Astrocyte of the hippocampus (primary cell): ENCODE data around the gene NKX2-4.
"Not testable (repeated sequence)": the region's sequence is repeated elsewhere in the genome, so short reads cannot be mapped to it uniquely, and the experiment has no call there.

Experiments
- DNase-seq: peaks from one replicate; pipeline ENCODE4 v3.0.0; 2011; ENCODE audit warnings: low read depth, low spot score

NKX2-4 gene

DNA sequence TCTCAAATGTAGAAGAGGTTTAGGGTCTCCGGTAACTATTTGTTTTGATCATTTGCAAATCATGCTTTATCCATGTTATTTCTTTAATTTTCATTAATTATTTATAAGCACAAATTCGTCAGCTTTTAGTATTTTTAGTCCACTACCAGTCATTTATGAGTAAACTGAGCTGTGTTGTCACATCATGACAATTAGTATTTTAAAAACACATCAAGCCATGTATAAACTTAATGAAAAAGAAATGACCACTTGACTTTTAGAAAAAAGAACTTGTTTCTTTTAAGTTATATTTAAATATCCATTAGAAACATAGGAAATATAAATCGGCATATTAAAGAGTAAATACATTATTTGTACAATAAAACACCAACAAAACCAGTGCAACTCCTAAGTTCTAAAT is 2.8 kb downstream of the NKX2-4 start:
- DNase-seq, result no peak

DNA sequence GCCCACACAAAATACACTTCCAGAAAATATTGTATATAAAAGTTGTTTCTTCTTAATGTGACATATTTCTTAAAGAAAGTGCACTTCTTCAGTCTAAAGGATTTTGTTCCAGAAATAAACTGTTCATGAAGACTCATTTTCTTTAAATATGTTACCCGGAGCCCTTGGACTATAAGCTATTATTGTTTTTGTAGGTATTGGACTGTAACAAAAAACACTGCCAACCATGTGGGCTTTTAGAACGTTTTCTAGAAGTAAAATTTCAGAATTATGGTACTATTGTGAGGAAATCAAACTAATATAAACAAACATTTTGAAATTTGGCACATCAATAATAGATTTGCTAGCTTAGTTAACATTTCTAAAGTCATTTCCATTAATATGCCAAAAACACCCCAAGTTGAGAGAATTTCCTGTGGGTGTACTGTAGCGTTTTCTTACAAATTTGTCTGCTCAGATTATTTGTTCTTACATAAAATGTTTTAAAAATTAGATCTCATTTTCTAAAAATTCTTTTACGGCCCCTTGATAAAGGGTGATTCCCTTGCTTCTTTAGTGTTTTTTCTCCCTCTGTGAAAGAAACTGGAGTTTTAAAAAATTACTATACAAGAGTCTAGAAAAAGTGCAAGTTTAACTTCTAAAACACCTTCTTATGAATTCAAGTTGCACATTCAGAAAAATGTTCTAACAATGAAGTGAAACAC is 3.4 kb downstream of the NKX2-4 start:
- no peak for DNase-seq

DNA sequence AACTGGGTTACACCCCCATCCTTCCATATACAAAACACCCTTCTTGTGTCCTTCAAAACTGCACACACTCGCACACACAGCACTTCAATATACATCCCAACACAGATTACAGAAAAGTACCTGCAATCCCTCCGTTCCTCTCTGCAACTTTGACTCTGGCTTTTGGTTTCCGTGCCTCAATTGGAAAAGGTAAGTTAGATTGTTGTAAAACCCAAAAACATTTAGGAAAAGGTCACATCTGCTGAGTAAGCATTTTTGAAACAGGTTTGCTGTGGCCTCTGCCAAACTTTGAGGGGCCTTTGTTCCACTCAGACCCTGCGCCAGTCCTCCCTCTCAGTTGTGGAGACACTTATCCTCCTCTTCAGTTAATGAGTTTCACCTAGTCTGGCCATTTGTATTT is 4.2 kb downstream of the NKX2-4 start:
- DNase-seq, result no peak

DNA sequence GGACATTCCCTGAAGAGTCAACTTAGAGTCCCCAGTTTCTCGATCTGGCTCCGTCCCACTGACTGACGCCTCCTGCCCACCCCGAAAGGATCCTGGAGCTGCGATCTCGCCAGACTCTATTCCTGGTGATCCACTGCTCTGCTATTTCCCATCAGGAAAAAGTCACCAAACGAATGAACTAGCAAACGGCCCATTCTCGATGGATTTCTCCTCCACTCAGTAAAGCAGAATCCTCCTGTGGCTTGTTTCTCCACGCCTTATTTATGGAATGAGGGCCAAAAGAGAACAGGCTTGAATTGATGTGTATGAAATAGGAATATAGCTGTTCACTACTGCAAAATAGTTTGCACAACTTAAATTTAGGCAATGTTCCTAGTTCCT is 5.4 kb downstream of the NKX2-4 start:
- DNase-seq, result no peak

DNA sequence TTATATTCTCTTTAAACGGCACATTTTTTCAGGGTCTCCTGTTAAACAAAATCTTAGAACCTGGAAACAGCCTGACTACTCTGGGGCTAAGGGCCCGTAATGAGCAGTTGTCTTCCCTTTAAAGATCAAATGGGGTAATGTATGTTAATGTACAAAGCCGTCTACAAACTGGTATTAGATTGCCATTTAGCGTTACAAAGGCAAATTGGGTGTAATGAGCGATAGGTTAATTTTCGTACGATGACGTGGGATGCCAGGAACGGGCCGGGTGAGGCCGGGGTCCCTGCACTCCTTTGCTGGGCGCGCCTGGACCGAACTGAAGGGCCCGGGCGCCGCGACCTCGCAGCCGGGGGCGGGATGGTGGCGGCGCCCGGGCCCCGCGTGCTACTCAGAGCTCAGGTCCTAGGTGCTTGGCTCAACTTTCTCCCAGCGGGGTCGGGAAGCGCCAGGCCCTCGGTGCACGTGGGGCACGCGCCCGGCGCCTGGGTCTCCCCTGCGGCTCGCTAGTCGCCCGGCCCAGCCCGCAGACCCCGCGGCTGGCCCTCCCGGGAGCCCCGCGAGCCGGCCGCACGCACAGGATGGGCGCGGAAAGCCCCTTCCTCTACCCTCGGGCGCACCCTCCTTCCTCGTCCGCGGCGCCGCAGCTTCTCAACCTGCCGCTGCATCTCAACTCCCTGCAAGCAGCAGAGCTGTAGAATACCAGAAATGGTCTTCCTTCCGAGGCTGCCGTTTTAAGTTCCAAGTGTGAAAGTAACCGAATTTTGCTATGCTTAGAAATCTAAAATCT is 5.9 kb downstream of the NKX2-4 start:
- DNase-seq, result peak; percentile 35

DNA sequence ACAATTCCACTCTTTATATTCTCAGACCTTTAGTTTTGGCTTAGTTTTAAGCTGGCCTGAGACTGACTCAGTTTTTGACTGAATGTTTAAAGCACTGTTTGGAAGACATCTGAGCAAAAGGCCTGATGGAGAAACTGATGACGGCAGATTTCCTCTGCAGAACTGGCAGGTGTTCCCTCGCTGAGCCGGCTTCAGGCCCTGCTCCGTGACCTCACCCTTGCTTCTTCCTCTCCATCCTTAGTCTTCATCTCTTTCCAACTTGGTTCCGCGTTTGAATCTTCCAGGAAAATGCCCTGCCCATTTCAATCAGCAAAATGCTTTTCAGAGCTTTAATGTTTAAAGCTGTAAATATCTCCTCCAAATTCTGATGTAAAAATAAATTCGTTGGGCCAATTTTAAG is 6.6 kb downstream of the NKX2-4 start:
- no peak for DNase-seq

DNA sequence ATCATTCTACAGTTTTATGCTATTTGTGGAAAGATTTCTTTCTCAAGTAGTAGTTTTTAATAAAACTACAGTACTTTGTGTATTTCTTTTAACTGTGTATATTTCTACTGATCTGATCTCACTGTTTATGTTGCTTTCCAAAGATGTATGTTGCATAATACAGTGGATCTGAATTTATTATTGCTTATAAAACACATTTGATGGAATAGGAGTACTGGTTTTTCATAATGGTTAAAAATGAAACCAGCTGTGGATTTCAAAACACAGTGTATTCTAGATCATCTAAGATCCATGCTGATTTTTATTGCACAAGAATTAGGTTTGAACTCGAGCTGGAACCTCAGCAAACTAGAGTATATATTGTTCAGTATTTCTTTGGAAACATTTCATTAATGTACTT is 8.0 kb downstream of the NKX2-4 start:
- DNase-seq, result no peak

DNA sequence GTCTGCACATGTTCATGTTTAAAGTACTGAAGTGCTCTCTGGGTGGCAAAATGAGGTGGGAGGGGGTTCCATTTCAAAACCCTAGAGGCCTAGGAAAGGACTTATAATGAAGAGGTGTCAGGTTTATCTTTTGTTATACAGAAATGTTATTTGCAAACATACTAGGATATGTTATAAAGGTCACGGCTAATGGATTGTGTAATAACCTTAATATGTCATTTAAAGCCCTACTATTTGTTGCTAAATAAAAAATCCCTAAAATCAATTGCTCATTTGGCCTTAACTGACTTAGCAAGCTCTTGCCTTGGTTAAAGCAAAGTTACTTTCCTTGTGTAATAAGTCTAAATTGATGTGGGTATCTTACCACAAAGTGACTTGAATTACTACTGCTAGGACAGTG is 8.8 kb downstream of the NKX2-4 start:
- DNase-seq, result no peak

DNA sequence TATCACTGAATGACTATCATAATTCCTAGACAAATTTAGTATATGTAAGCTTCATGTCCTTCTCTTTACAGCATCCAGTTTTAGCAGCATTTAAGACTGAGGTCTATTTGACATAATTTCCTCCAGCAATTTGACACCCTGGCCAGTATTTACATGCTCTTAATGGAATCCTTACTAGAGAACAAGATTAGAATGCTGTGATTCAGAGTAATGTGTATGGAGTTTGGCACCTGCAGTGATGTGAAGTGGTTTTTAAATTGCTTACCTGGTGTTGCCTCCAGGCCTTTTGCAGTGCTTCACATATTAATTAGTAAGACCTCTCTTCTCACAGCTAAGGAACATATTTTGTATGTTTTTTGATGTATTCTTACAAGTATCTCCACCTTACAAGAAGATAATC is 9.8 kb downstream of the NKX2-4 start:
- no peak for DNase-seq

DNA sequence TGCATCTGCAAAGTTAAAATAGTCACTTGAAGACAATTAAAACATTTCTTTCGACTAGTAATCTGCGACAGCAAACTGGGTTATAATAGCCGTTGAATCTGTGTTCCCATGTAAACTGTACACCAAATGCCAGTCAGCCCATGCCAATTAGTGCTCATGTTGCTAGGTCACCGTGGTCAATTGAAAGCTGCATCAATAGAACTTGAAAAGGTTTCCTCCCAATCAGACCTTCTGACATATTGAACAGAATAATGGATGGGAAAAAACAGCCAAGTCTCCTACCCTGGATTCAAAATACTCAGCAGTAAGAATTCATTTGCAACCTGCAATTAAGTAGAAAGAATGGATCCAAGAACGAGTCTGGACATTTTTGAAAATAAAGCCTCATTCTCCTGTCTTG is 11.2 kb downstream of the NKX2-4 start:
- no peak for DNase-seq

DNA sequence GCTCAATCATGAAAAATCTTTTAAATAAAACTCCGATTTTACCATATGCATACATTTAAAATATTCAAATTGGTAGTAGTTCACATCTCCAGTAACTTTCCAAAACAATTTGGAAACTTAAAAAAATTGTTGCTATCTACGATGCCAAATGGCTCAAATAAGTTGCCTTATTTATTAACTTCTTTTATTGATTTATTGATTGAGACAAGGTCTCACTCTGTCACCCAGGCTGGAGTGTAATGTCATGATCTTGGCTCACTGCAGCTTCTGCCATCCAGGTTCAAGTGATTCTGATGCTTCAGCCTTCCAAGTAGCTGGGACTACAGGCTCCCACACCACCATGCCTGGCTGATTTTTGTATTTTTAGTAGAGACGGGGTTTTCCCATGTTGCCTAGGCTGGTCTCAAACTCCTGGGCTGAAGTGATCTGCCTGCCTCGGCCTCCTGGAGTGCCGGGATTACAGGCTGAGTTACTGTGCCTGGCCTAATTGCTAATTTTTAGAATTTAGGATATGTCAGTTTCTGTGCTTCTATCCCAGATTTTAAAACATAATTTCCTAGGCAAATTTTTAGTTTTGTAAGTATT is 12.9 kb downstream of the NKX2-4 start:
- no peak for DNase-seq

DNA sequence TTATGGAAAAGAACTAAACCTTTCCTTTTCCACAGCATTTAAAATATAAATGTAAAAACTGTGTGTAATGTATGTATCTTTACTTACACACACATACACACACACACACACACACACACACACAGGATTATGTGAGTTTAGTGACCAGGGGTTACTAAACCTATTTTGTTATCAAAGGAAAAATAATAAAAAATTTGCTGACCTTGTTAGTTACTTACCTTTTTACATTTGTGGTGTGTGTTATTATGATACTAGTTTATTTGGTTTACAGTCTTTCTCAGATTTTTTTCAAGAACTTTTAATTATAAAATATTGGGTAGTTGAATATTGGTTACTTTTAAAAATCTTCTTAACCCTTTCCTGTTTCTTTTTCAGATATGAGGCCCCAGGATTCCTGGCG is 15.7 kb downstream of the NKX2-4 start:
- no peak for DNase-seq

DNA sequence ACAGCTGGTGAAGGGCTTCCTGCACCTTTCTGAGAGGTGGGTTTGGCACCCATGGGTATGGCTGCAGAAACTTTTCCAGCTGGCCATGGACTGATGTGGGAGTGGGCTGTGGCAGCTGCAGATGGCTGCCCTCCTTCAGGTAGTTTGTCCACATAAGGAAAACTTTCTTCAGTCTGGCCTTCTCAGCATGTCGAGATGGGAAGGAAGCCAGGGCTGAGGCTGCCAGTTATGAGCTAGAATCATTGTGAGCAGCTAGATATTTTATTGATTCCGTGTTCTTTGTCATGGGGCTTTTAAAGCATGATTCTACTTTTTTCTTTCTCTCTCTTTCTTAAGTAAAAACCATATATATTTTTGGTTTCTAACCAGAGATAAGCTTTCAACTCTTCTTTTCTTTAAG is 16.6 kb downstream of the NKX2-4 start:
- no peak for DNase-seq

DNA sequence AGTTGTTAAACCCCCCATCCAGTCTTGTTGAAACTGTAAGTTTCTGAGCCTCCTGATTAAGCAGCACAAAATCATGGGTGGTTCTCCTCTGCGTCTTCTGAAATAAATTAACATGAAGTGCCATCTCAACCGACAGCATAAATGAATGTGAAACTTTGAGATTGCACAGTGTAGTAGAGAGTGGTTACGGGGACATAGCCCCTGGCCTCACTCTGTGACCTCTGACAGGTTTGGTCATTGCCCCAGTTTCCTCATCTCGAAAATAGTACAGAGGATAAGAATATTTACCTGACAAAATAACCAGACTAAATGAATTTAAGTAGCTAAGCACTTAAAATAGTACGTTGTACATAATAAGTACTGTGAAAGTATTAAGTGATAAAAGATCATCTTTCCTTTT is 19.1 kb downstream of the NKX2-4 start:
- no peak for DNase-seq

DNA sequence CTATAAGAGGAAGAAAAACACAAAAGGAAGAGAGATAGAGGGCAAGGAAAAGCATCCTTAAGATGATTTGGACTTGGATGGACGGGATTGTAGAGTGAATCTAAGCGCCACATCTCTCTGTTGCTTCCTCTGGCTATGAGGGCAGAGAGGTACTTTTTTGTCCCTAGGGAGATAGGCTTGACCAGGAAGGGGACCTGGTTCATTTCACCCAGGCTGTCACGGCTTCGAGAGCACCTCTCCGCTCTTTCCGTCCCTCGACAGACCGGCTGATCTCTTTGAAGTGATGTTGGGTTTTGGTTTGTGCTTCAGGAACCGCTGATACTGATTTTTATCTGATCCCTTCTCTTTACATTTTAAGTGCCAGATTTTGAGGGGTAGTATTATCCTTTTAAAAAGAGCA is 19.6 kb downstream of the NKX2-4 start:
- DNase-seq, result no peak

DNA sequence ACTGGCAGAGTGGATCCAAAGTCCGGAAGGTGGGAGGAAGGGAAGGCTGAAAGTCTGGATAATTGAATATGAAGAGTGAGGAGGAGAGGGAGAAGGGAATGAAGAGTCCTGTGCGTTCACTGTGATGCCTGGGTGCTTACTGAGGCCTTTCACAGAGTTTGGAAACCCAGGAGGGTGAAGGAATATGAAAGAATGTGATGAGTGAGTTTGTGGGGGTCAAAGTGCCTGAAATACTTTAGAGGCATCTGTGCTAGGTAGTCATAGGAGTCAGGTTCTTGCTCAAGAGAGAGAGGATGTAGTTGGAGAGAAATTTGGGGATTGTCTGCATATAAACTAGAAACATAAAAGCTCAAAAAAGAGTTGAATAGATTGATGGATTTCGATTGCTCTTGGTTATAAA is 20.7 kb downstream of the NKX2-4 start:
- DNase-seq, result no peak

DNA sequence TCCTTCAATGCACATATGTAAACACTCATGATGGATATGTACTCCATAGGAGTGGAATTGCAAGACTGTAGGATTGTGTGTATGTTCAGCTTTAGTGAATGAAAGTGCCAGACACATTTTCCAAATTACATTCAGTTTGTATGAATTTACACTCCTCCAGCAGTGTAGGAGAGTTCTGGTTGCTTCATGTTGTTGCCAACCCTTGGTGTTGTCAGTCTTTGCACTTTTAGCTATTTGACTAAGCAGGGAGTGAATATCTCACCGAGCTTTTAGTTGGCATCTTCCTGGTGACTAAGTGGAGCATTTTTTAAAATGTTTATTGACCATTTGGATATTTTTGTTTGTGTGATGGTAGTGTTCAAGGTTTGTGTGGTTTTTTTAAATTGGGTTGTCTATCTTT is 23.9 kb downstream of the NKX2-4 start:
- DNase-seq, result no peak

DNA sequence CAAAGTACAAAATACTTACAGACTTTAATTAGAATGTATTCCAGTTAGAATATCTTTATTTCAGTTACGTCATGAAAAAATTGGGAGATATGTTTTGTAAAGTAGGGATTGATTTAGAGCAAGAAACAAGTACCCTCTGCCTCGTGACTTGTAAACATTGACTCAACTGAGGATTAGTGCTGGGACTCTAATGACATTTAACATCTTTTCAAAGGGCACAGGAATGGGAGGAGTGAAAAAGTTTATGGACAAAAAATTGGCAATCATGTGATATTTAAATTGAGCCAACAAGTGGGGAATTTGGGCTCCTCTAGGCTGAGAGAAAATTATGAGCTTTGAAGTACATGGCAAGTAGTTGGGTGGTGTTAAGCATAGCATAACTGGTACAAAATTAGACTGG is 25.3 kb downstream of the NKX2-4 start:
- no peak for DNase-seq

DNA sequence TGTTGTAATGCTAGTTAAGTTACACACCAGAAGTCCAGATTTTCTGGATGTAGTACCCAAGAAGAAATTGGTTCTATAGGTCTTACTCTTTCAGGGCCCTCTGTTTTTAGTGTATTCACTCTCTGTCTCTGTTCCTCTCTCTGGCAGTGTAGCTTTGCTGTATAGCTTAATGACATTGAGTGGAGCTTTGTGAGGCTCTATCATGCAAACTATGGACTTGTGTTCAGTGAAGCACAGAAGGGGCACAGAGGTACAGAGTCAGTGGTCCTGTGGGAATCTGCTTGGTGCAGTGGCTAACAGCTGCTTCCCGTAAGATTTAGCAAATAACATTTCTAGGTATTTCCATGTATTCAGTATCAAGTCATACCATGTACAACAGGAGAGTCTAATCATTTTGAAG is 26.1 kb downstream of the NKX2-4 start:
- DNase-seq, result no peak

DNA sequence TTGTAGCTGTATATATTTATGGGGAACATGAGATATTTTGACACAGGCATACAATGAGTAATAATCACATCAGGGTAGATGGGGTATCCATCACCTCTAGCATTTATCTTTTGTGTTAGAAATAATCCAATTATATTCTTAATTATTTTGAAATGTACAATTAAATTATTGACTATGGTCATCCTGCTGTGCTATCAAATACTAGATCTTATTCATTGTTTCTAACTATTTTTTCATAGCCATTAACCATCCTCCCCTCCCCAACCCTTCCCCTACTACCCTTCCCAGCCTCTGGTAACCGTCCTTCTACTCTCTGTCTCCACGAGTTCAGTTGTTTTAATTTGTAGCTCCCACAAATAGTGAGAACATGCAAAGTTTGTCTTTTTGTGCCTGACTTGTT is 28.5 kb downstream of the NKX2-4 start:
- no peak for DNase-seq

DNA sequence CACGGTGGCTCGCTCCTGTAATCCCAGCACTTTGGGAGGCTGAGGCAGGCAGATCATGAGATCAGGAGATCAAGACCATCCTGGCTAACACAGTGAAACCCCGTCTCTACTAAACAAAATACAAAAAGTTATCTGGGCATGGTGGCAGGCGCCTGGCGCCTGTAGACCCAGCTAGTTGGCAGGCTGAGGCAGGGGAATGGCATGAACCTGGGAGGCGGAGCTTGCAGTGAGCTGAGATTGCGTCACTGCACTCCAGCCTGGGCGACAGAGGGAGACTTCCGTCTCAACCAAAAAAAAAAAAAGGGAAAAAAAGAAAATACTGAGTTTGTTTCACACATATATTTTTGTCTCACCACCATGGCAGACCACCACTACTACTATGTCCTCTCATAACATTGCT is 31.1 kb downstream of the NKX2-4 start:
- not testable (repeated sequence) for DNase-seq

DNA sequence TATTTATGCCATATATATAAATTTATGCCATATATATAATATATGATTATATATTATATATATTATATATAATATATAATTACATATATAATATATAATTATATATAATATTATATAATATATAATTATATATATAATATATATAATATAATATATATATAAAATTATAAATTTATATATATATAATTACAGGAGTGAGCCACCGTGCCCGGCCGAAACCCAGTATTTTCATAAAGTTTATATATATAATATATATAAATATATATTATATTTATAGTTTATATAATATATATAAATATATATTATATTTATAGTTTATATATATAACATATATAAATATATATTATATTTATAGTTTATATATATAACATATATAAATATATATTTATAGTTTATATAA is 31.6 kb downstream of the NKX2-4 start:
- no peak for DNase-seq

DNA sequence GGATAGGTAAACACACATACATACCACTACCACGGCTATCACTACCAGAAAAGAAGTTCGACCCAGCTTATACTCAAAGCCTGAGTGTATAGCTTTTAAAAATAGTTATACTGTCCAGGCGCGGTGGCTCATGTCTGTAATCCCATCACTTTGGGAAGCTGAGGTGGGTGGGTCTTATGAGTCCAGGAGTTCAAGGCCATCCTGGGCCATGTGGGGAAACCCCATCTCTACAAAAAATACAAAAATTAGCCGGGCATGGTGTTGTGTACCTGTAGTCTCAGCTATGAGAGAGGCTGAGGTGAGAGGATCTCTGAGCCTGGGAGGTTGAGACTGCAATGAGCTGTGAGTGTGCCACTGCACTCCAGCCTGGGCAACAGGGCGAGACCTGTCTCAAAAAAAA is 32.9 kb downstream of the NKX2-4 start:
- DNase-seq, result no peak
